H1 (cell line): Measurements from ENCODE around the gene ZNF283. TPM values are rescaled to one million over a fixed set of nuclear protein-coding genes. Genes with fewer than 3 reads are reported as not detected.

ENCODE experiments used
- CTCF ChIA-PET: fragments of 300-600 bp; sonication (Branson Sonifier 250); formaldehyde crosslinking; loops from one replicate; lab custom pipeline; 2021; ENCODE audit not compliant: partially characterized antibody; lab: Charles Lee
- POLR2A ChIA-PET: fragments of 300-600 bp; sonication (Branson Sonifier 250); formaldehyde crosslinking; loops from one replicate; lab custom pipeline; 2021; ENCODE audit warnings: inconsistent platforms; ENCODE audit not compliant: partially characterized antibody; lab: Charles Lee
- DNase-seq, 2 experiments: peaks; one replicate each; pipeline versions ENCODE4 v3.0.0 to v3.0.0-alpha.2; 2010 to 2022; ENCODE audit warnings: low spot score in 2 of 2, low read depth in 1 of 2, mixed read lengths in 1 of 2
- FAIRE-seq: peaks from 2 replicates; lab custom pipeline; 2011; peaks lifted over from hg19 to GRCh38; lab: Jason Lieb, UNC
- H2AFZ ChIP-seq: 2 replicates; pipeline ENCODE4 v1.8.1; 2012; ENCODE audit warnings: low read length, inconsistent platforms
- H2AK5ac ChIP-seq: 2 replicates; pipeline ENCODE4 v1.6.1; 2013; ENCODE audit warnings: low read depth, low read length
- H2BK120ac ChIP-seq: replicated peaks from 2 replicates; pipeline ENCODE3; 2013; ENCODE audit warnings: low read depth, low read length, inconsistent platforms
- H2BK12ac ChIP-seq: 2 replicates; pipeline ENCODE4 v1.6.1; 2013; ENCODE audit warnings: low read depth, low read length
- H2BK15ac ChIP-seq: 2 replicates; pipeline ENCODE4 v1.6.1; 2013; ENCODE audit warnings: low read length
- H2BK20ac ChIP-seq: 2 replicates; pipeline ENCODE4 v1.6.1; 2013; ENCODE audit warnings: low read length
- H2BK5ac ChIP-seq: 2 replicates; pipeline ENCODE4 v1.6.1; 2013; ENCODE audit warnings: low read depth, low read length
- H3K14ac ChIP-seq: 2 replicates; pipeline ENCODE4 v1.6.1; 2013; ENCODE audit warnings: inconsistent platforms; ENCODE audit not compliant: insufficient read length
- H3K18ac ChIP-seq: 2 replicates; pipeline ENCODE4 v1.6.1; 2013; ENCODE audit warnings: low read length; ENCODE audit errors: extremely low read depth
- H3K23ac ChIP-seq: 2 replicates; pipeline ENCODE4 v1.6.1; 2013; ENCODE audit warnings: inconsistent platforms; ENCODE audit not compliant: insufficient read length
- H3K23me2 ChIP-seq: 2 replicates; pipeline ENCODE4 v1.6.1; 2013; ENCODE audit warnings: low read depth, low read length
- H3K27ac ChIP-seq: 2 replicates; pipeline ENCODE4 v1.6.1; 2011; ENCODE audit warnings: low read depth, low read length, inconsistent platforms
- H3K27me3 ChIP-seq, 4 experiments: replicated peaks in 1 of 4; 1 replicate in 1 of 4; 2 replicates in 3 of 4; pipeline versions ENCODE4 v1.6.1 to v1.8.1; 2011 to 2013; ENCODE audit warnings: low read length in 3 of 4, mild to moderate bottlenecking in 3 of 4, inconsistent platforms in 2 of 4, mixed read lengths in 2 of 4, moderate library complexity in 1 of 4; ENCODE audit not compliant: control insufficient read depth in 3 of 4, insufficient read depth in 3 of 4; ENCODE audit errors: extremely low read depth in 1 of 4
- H3K36me3 ChIP-seq, 4 experiments: 2 replicates each; pipeline versions ENCODE4 v1.6.1 to v1.8.1; 2011 to 2013; ENCODE audit warnings: mild to moderate bottlenecking in 4 of 4, low read length in 3 of 4, moderate library complexity in 2 of 4, control low read depth in 1 of 4, inconsistent platforms in 1 of 4; ENCODE audit not compliant: insufficient read depth in 4 of 4, control insufficient read depth in 2 of 4
- H3K4ac ChIP-seq: replicated peaks from 2 replicates; pipeline ENCODE3; 2013; ENCODE audit warnings: low read length, low read depth, mixed read lengths, inconsistent platforms; ENCODE audit not compliant: insufficient read length
- H3K4me1 ChIP-seq, 4 experiments: replicated peaks in 1 of 4; 1 replicate in 1 of 4; 2 replicates in 3 of 4; pipeline versions ENCODE4 v1.6.1 to v1.8.1; 2011 to 2013; ENCODE audit warnings: low read length in 3 of 4, inconsistent platforms in 2 of 4, mixed read lengths in 1 of 4; ENCODE audit not compliant: insufficient read depth in 4 of 4, control insufficient read depth in 3 of 4
- H3K4me2 ChIP-seq, 2 experiments: 2 replicates each; pipeline versions ENCODE4 v1.6.1 to v1.8.1; 2011 to 2013; ENCODE audit warnings: low read depth in 2 of 2, low read length in 2 of 2, control low read depth in 1 of 2, inconsistent platforms in 1 of 2, mild to moderate bottlenecking in 1 of 2; ENCODE audit not compliant: insufficient read depth in 1 of 2
- H3K4me3 ChIP-seq, 4 experiments: fragments of 200-600, 300-600 bp in 1 of 4; sonication (generic), shearing (Covaris generic), sonication (Bioruptor Twin) in 1 of 4; 2 replicates each; pipeline versions ENCODE4 v1.5.1 to v1.8.1; 2011 to 2016; ENCODE audit warnings: low read length in 4 of 4, low read depth in 3 of 4, control low read depth in 2 of 4, inconsistent platforms in 2 of 4, mild to moderate bottlenecking in 2 of 4, mixed read lengths in 1 of 4, moderate library complexity in 1 of 4; ENCODE audit not compliant: insufficient read depth in 2 of 4; ENCODE audit errors: extremely low read depth in 1 of 4
- H3K56ac ChIP-seq: replicated peaks from 2 replicates; pipeline ENCODE3; 2013; ENCODE audit warnings: low read depth, mild to moderate bottlenecking, mixed read lengths, low read length, inconsistent platforms; ENCODE audit not compliant: insufficient read length
- H3K79me1 ChIP-seq: 2 replicates; pipeline ENCODE4 v1.6.1; 2013; ENCODE audit warnings: low read depth, low read length, control low read depth
- H3K79me2 ChIP-seq, 2 experiments: 2 replicates each; pipeline versions ENCODE4 v1.6.1 to v1.8.1; 2012 to 2013; ENCODE audit warnings: low read length in 2 of 2, mild to moderate bottlenecking in 2 of 2, inconsistent platforms in 1 of 2; ENCODE audit not compliant: insufficient read depth in 2 of 2, control insufficient read depth in 1 of 2
- H3K9ac ChIP-seq, 4 experiments: replicated peaks in 1 of 4; 1 replicate in 1 of 4; 2 replicates in 3 of 4; pipeline versions ENCODE4 v1.6.1 to v1.8.1; 2011 to 2013; ENCODE audit warnings: low read depth in 3 of 4, low read length in 3 of 4, control low read depth in 2 of 4, mild to moderate bottlenecking in 2 of 4, moderate library complexity in 2 of 4, inconsistent platforms in 1 of 4; ENCODE audit errors: extremely low read depth in 1 of 4
- H3K9me3 ChIP-seq, 2 experiments: 2 replicates each; pipeline versions ENCODE4 v1.6.1 to v1.8.1; 2012 to 2013; ENCODE audit warnings: mild to moderate bottlenecking in 2 of 2, moderate library complexity in 2 of 2, control low read depth in 1 of 2, inconsistent platforms in 1 of 2, low read depth in 1 of 2, low read length in 1 of 2, mixed read lengths in 1 of 2; ENCODE audit not compliant: insufficient read depth in 2 of 2
- H4K20me1 ChIP-seq, 2 experiments: replicated peaks in 1 of 2; 2 replicates each; pipeline versions ENCODE3 to v1.8.1; 2011 to 2013; ENCODE audit warnings: inconsistent platforms in 2 of 2, low read length in 2 of 2, mild to moderate bottlenecking in 1 of 2; ENCODE audit not compliant: insufficient read depth in 2 of 2, control insufficient read depth in 1 of 2
- H4K5ac ChIP-seq: 2 replicates; pipeline ENCODE4 v1.6.1; 2013; ENCODE audit warnings: low read length, low read depth, mixed read lengths, inconsistent platforms; ENCODE audit not compliant: insufficient read length
- H4K8ac ChIP-seq: 2 replicates; pipeline ENCODE4 v1.8.0; 2013; ENCODE audit warnings: mild to moderate bottlenecking, moderate library complexity, low read length, inconsistent platforms; ENCODE audit not compliant: insufficient read depth; ENCODE audit errors: extremely low read depth
- H4K91ac ChIP-seq: replicated peaks from 2 replicates; pipeline ENCODE3; 2013; ENCODE audit warnings: low read length, mixed read lengths, inconsistent platforms; ENCODE audit not compliant: insufficient read length
- POU5F1 ChIP-seq: IDR thresholded peaks from 2 replicates; pipeline ENCODE4 v1.6.1; 2011; ENCODE audit warnings: low read depth, mild to moderate bottlenecking, low read length, moderate library complexity
- RFX5 ChIP-seq: IDR thresholded peaks from 2 replicates; pipeline ENCODE4 v1.6.1; 2011; ENCODE audit warnings: low read depth, low read length, improper control_type of control experiment, borderline replicate concordance
- SAP30 ChIP-seq: fragments of 300-600 bp; sonication (generic); IDR thresholded peaks from 2 replicates; pipeline ENCODE4 v1.7.1; 2012; ENCODE audit warnings: low read length, moderate library complexity, mild to moderate bottlenecking, inconsistent platforms; ENCODE audit not compliant: insufficient read depth, insufficient replicate concordance
- WGBS, 2 experiments: shearing (Covaris generic) in 1 of 2; methylation state at CpG; one replicate each; pipeline versions ENCODE4 v1.1.6 to v1.1.7; 2013 to 2015; ENCODE audit warnings: low lambda C conversion rate in 2 of 2, mixed read lengths in 2 of 2, inconsistent platforms in 1 of 2, low coverage in 1 of 2, missing lambda C conversion rate in 1 of 2; ENCODE audit not compliant: insufficient replicate concordance in 2 of 2, insufficient coverage in 1 of 2, insufficient read length in 1 of 2; ENCODE audit errors: extremely low coverage in 1 of 2, missing lambda C conversion rate in 1 of 2; 5-methylcytosine and 5-hydroxymethylcytosine counted together
- polyA plus RNA-seq, 7 experiments: library from polyadenylated mRNA; depleted of rRNA in 3 of 7; stranded (reverse) in 5 of 7; unstranded in 2 of 7; fragments of >200 nt in 5 of 7; fragments of 200-250 nt in 2 of 7; gene quantifications; 1 replicate in 5 of 7; 2 replicates in 1 of 7; 4 replicates in 1 of 7; pipeline versions ENCODE4 v1.2.1 to v1.2.3, GENCODE V29; 2011 to 2013; ENCODE audit warnings: missing spikeins in 2 of 7, mixed read lengths in 2 of 7
- total RNA-seq: library from RNA; stranded (reverse); fragmentation: NEBNext Ultra II Directional; extraction: Animal tissue kit (Norgen Biotek cat#: 25700); gene quantifications from 2 replicates; pipeline ENCODE4 v1.2.1, GENCODE V29; 2021

The ZNF283 gene
- total and polyA plus RNA-seq, 2 of the 8 experiments (the other 6 are each of a cell fraction or from before 2014, with no cell fraction given), result 1.1 to 4.3 TPM

DNA sequence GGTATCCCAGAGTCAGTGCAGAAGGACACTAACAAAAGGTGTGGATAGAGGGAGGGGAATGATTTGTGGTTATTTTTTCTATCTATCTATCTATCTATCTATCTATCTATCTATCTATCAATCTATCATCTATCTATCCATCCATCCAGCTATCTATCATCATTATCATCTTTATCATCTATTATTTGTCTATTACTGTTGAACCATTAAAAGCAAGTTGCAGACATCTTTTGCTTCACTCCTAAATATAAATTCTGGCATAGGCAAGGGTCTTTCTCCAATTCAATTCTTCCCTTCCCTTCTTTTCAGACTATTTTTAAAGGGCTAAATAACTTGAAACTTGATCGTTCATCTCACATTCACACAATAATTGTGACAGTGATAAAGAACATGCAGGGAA, 14.9 kb upstream of the ZNF283 start:
- H3K79me2 ChIP-seq, result no peaks in the 10 kb centered on the region
- no peaks in the 10 kb centered on the region for H3K23me2 ChIP-seq
- no peaks in the 10 kb centered on the region for H3K79me1 ChIP-seq
- FAIRE-seq (no peak), DNase-seq (no peak)
- no peak overlapping the region for H3K14ac ChIP-seq
- H3K4me3 ChIP-seq, result no peak overlapping the region
- ChIA-PET CTCF (interaction anchor here (0.6 to 7.5 kb wide), 4 partner anchors 9 to 66 kb away, joined by 3 to 67 read pairs (median 4); no protein-coding TSS in a partner anchor), POLR2A (interaction anchor here (1.2 kb wide), 1 partner anchor 67 kb away, joined by 3 read pairs; no protein-coding TSS in a partner anchor)
- no peak overlapping the region for H3K4me2 ChIP-seq
- no peak overlapping the region for H2BK5ac ChIP-seq
- H3K27ac ChIP-seq, result no peak overlapping the region
- H2BK120ac ChIP-seq, result no peak overlapping the region
- no peaks in the 10 kb centered on the region for H3K4me1 ChIP-seq
- H2BK12ac ChIP-seq, result no peak overlapping the region
- H4K20me1 ChIP-seq, result no peaks in the 10 kb centered on the region
- no peak overlapping the region for H3K23ac ChIP-seq
- no peak overlapping the region for H2AFZ ChIP-seq
- H2BK15ac ChIP-seq, result no peak overlapping the region
- no peak overlapping the region for H3K56ac ChIP-seq
- H3K27me3 ChIP-seq, result no peaks in the 10 kb centered on the region; a peak in 1 of 7 replicates
- no peaks in the 10 kb centered on the region for H3K9me3 ChIP-seq
- H3K36me3 ChIP-seq, result no peaks in the 10 kb centered on the region
- no peak overlapping the region for H4K91ac ChIP-seq
- no peak overlapping the region for H2BK20ac ChIP-seq
- H3K18ac ChIP-seq, result no peak overlapping the region
- WGBS, 2 experiments, result 71% methylated on average over 1 of the region's 1 CpG; no CpG with 5 or more reads in 1 of the 2 experiments
- no peak overlapping the region for H3K9ac ChIP-seq
- H2AK5ac ChIP-seq, result no peak overlapping the region
- no peak overlapping the region for H3K4ac ChIP-seq
- no peak overlapping the region for H4K5ac ChIP-seq
- no peak for TF ChIP-seq POU5F1
- TF ChIP-seq RFX5, result no peak
- TF ChIP-seq SAP30, result no peak
- TF ChIP-seq, all 59 proteins: peak for 0
- H4K8ac ChIP-seq, result no peak overlapping the region
